Right lobe of liver (tissue), 6 donors: ENCODE measurements around the gene CELF2. TPM values are rescaled to one million over a fixed set of nuclear protein-coding genes. Genes with fewer than 3 reads are reported as not detected.

Experiments used
- ATAC-seq, 4 donors: fragments of 200-7000 bp; cut with Tn5 transposase; one replicate each; pipeline ENCODE4 v1.9.1; 2020; ENCODE audit warnings: mild to moderate bottlenecking in 4 of 4, moderate library complexity in 4 of 4
- DNase-seq, 3 donors: peaks; one replicate each; pipeline ENCODE4 v3.0.0-alpha.2; 2020
- H3K27ac ChIP-seq, 3 donors: fragments of 200-600 bp; one replicate each; pipeline ENCODE4 v1.8.0; 2022
- H3K27me3 ChIP-seq, 2 donors: fragments of 200-600 bp; one replicate each; pipeline ENCODE4 v1.8.0; 2022
- H3K36me3 ChIP-seq, 4 donors: fragments of 200-600 bp; sonication (generic) in 1 of 4; one replicate each; pipeline versions ENCODE4 v1.5.1 to v1.8.0; 2017 to 2022; ENCODE audit warnings: control low read depth in 1 of 4
- H3K4me1 ChIP-seq, 4 donors: fragments of 200-600 bp; sonication (generic) in 1 of 4; one replicate each; pipeline versions ENCODE4 v1.5.1 to v1.8.0; 2017 to 2022; ENCODE audit warnings: control low read depth in 1 of 4
- H3K4me3 ChIP-seq, 3 donors: fragments of 200-600 bp; one replicate each; pipeline ENCODE4 v1.8.0; 2022
- H3K9me3 ChIP-seq, 4 donors: fragments of 200-600 bp; sonication (generic) in 1 of 4; one replicate each; pipeline versions ENCODE4 v1.5.1 to v1.8.0; 2017 to 2022; ENCODE audit warnings: control low read depth in 1 of 4
- CTCF ChIP-seq, 4 donors: fragments of 200-600 bp in 3 of 4; fragments of 450-650 bp in 1 of 4; IDR thresholded peaks; one replicate each; pipeline versions ENCODE4 v1.5.1 to v1.8.0; 2016 to 2022; ENCODE audit warnings: antibody characterized with exemption in 4 of 4, mild to moderate bottlenecking in 2 of 4
- POLR2A ChIP-seq: fragments of 450-650 bp; IDR thresholded peaks from one replicate; pipeline ENCODE4 v1.6.1; 2017; ENCODE audit warnings: antibody characterized with exemption, mild to moderate bottlenecking
- WGBS: methylation state at CpG from one replicate; pipeline ENCODE4 v1.1.6; 2018; ENCODE audit warnings: low coverage, low lambda C conversion rate; ENCODE audit not compliant: insufficient coverage; ENCODE audit errors: missing lambda C conversion rate; 5-methylcytosine and 5-hydroxymethylcytosine counted together
- intact Hi-C, 2 donors: fragments of 100-400 bp; cut with DNase I; formaldehyde crosslinking; loops; one replicate each; pipeline versions ENCODE4 v1.11.2 to v1.14.1; 2022
- total RNA-seq, 6 experiments: library from RNA; depleted of rRNA in 2 of 6; stranded (reverse); fragments of >200 nt in 2 of 6; fragmentation: NEBNext Ultra II Directional in 3 of 6; extraction: Animal tissue kit (Norgen Biotek cat#: 25700) in 3 of 6; gene quantifications; one replicate each; pipeline versions ENCODE4 v1.1.0 to v1.2.4, GENCODE V29; 2016 to 2023
- donor health status: DM: no; HTN: yes; CAD: no.
- donor health status: DM: no; HTN: no; CAD: no.
- donor health status: DM: no; HTN: no; CAD: no.
- donor health status: DM: no; HTN: yes; CAD: no.
- donor health status: DM: no; HTN: yes; CAD: no.

Gene CELF2
- total RNA-seq, 6 experiments from 2014 or later, result 2.4 to 6.2 (median 3.7) TPM

- DNase-seq, result no peak
These were observed 137.3 kb downstream of the CELF2 start for GRCh38 chr10:11154849-11155498.

GRCh38 chr10:11156480-11156879 lies 138.8 kb downstream of the CELF2 start:
- H3K27me3 ChIP-seq, result no peaks in the 10 kb centered on the region
- intact Hi-C loops, result no loop called here
- no peak overlapping the region for H3K4me3 ChIP-seq
- DNase-seq (no peak), ATAC-seq (no peak)
- no peaks in the 10 kb centered on the region for H3K4me1 ChIP-seq
- H3K27ac ChIP-seq, result no peak overlapping the region
- WGBS, result 77% methylated on average over 12 of the region's 12 CpGs
- H3K9me3 ChIP-seq, result no peaks in the 10 kb centered on the region
- TF ChIP-seq POLR2A (no peak), CTCF (IDR thresholded peaks at IDR 0.05) (no peak)
- no peaks in the 10 kb centered on the region for H3K36me3 ChIP-seq

More at GRCh38 chr10:11154849-11155498, 137.3 kb downstream of the CELF2 start:
- Histone ChIP-seq H3K27me3 (no peaks in the 10 kb centered on the region), H3K4me1 (no peaks in the 10 kb centered on the region), H3K36me3 (no peaks in the 10 kb centered on the region), H3K27ac (no peak overlapping the region), H3K4me3 (no peak overlapping the region), H3K9me3 (no peaks in the 10 kb centered on the region)
- 44% methylated on average over 11 of the region's 11 CpGs for WGBS
- TF ChIP-seq CTCF (IDR thresholded peaks at IDR 0.05), result no peak
- no peak for TF ChIP-seq POLR2A
- intact Hi-C loops, result no loop called here
- no peak for ATAC-seq

GRCh38 chr10:11157292-11158076 lies 139.8 kb downstream of the CELF2 start:
- Histone ChIP-seq H3K4me3 (no peak overlapping the region), H3K9me3 (no peaks in the 10 kb centered on the region), H3K4me1 (no peaks in the 10 kb centered on the region), H3K27ac (no peak overlapping the region), H3K27me3 (no peaks in the 10 kb centered on the region), H3K36me3 (no peaks in the 10 kb centered on the region)
- WGBS, result 55% methylated on average over 7 of the region's 8 CpGs
- no peak for TF ChIP-seq CTCF (IDR thresholded peaks at IDR 0.05)
- no peak for TF ChIP-seq POLR2A
- intact Hi-C loops, result no loop called here
- ATAC-seq (peak in 1 of 4 donors; percentile 18), DNase-seq (no peak)

- no peak overlapping the region for H3K4me3 ChIP-seq
- no peak overlapping the region for H3K27ac ChIP-seq
- DNase-seq (no peak), ATAC-seq (no peak)
- intact Hi-C loops, result no loop called here
- H3K36me3 ChIP-seq, result no peaks in the 10 kb centered on the region
- H3K9me3 ChIP-seq, result no peaks in the 10 kb centered on the region
- no peak for TF ChIP-seq CTCF (IDR thresholded peaks at IDR 0.05)
- TF ChIP-seq POLR2A, result no peak
- no peaks in the 10 kb centered on the region for H3K27me3 ChIP-seq
- no peaks in the 10 kb centered on the region for H3K4me1 ChIP-seq
- WGBS, result 54% methylated on average over 5 of the region's 5 CpGs
These were observed 140.4 kb downstream of the CELF2 start for GRCh38 chr10:11158080-11158479.
